ENCODE results near the gene UBE3C.

- TF ChIP-seq, protein P1, sequence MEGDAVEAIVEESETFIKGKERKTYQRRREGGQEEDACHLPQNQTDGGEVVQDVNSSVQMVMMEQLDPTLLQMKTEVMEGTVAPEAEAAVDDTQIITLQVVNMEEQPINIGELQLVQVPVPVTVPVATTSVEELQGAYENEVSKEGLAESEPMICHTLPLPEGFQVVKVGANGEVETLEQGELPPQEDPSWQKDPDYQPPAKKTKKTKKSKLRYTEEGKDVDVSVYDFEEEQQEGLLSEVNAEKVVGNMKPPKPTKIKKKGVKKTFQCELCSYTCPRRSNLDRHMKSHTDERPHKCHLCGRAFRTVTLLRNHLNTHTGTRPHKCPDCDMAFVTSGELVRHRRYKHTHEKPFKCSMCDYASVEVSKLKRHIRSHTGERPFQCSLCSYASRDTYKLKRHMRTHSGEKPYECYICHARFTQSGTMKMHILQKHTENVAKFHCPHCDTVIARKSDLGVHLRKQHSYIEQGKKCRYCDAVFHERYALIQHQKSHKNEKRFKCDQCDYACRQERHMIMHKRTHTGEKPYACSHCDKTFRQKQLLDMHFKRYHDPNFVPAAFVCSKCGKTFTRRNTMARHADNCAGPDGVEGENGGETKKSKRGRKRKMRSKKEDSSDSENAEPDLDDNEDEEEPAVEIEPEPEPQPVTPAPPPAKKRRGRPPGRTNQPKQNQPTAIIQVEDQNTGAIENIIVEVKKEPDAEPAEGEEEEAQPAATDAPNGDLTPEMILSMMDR (IDR thresholded peaks at IDR 0.05 in 8 of 11, conservative IDR thresholded peaks at IDR 0.05 in 3 of 11) = no peak
- no peak for TF ChIP-seq POLR2A (IDR thresholded peaks at IDR 0.05)
- TF ChIP-seq POLR2AphosphoS5 (IDR thresholded peaks at IDR 0.05) = peak in 1 of 3 donors; percentile 17
Observed at GRCh38 chr7:157211690-157212089, 73.0 kb downstream of the UBE3C start.

Data from spleen (tissue), 7 donors.